A549 (cell line): ENCODE measurements around the gene MYO1E. TPM values are rescaled to one million over a fixed set of nuclear protein-coding genes. Genes with fewer than 3 reads are reported as not detected.

Source experiments
- ATAC-seq, 2 experiments: fragments of 200-7000 bp in 1 of 2; fragments of >200 bp in 1 of 2; cut with Nextera tagmentation in 1 of 2; cut with Tn5 transposase in 1 of 2; 3 replicates each; pipeline versions ENCODE4 v1.8.0 to v1.9.1; 2018 to 2020; ENCODE audit warnings: mild to moderate bottlenecking in 1 of 2, moderate library complexity in 1 of 2
- CTCF ChIA-PET: fragments of 300-600 bp; sonication (Branson Sonifier 250); formaldehyde crosslinking; extraction: SDS; loops from one replicate; lab custom pipeline; 2021; ENCODE audit warnings: antibody characterized with exemption, inconsistent platforms; lab: Yijun Ruan, JAX
- POLR2A ChIA-PET: fragments of 350-600 bp; formaldehyde crosslinking; extraction: SDS; loops from one replicate; lab custom pipeline; 2021; ENCODE audit warnings: antibody characterized with exemption, inconsistent platforms; lab: Yijun Ruan, JAX
- DNase-seq, 2 experiments: peaks; one replicate each; pipeline versions ENCODE4 v3.0.0 to v3.0.0-alpha.2; 2011 to 2016; ENCODE audit warnings: low read depth in 1 of 2, low spot score in 1 of 2
- FAIRE-seq: peaks from 2 replicates; lab custom pipeline; 2011; peaks lifted over from hg19 to GRCh38; lab: Jason Lieb, UNC
- H3K27ac ChIP-seq, 2 experiments: fragments of >200 bp; sonication (Bioruptor Twin); formaldehyde crosslinking; 3 replicates each; pipeline ENCODE4 v1.5.1; 2016 to 2017
- H3K4me1 ChIP-seq: fragments of >200 bp; sonication (Bioruptor Twin); formaldehyde crosslinking; 3 replicates; pipeline ENCODE4 v1.6.1; 2016
- H3K4me2 ChIP-seq: fragments of >200 bp; sonication (Bioruptor Twin); formaldehyde crosslinking; 3 replicates; pipeline ENCODE4 v1.6.1; 2016
- H3K4me3 ChIP-seq: fragments of >200 bp; sonication (Bioruptor Twin); formaldehyde crosslinking; 3 replicates; pipeline ENCODE4 v1.5.1; 2016
- H3K9me3 ChIP-seq: fragments of >200 bp; sonication (Bioruptor Twin); formaldehyde crosslinking; 3 replicates; pipeline ENCODE4 v1.6.1; 2016
- BCL3 ChIP-seq: fragments of >200 bp; sonication (Bioruptor Twin); formaldehyde crosslinking; IDR thresholded peaks from 3 replicates; pipeline ENCODE4 v1.6.1; 2016
- CBX2 ChIP-seq: fragments of 200-600 bp; sonication (generic); IDR thresholded peaks from 2 replicates; pipeline ENCODE4 v1.6.1; 2016; ENCODE audit warnings: low read depth, mild to moderate bottlenecking, borderline replicate concordance
- CBX8 ChIP-seq: fragments of 200-600 bp; sonication (generic); IDR thresholded peaks from 2 replicates; pipeline ENCODE4 v1.6.1; 2016
- CEBPB ChIP-seq, 2 experiments: fragments of >200 bp in 1 of 2; sonication (Bioruptor Twin) in 1 of 2; formaldehyde crosslinking in 1 of 2; IDR thresholded peaks; 2 replicates each; pipeline ENCODE4 v1.6.1; 2012 to 2016
- CHD2 ChIP-seq: fragments of 150-350 bp; IDR thresholded peaks from 2 replicates; pipeline ENCODE4 v1.6.1; 2014; ENCODE audit warnings: low read length; ENCODE audit not compliant: partially characterized antibody
- CHD4 ChIP-seq: fragments of 200-600 bp; sonication (generic); IDR thresholded peaks from 2 replicates; pipeline ENCODE4 v1.6.1; 2016; ENCODE audit warnings: antibody characterized with exemption, mild to moderate bottlenecking, borderline replicate concordance
- EHF ChIP-seq: fragments of 250-450 bp; sonication (Bioruptor Pico); IDR thresholded peaks from 2 replicates; pipeline ENCODE4 v1.5.0; 2020; ENCODE audit warnings: mild to moderate bottlenecking
- ELK1 ChIP-seq: fragments of 150-350 bp; IDR thresholded peaks from 2 replicates; pipeline ENCODE4 v1.6.1; 2014; ENCODE audit warnings: low read depth, mild to moderate bottlenecking, low read length
- EP300 ChIP-seq, 2 experiments: fragments of >200 bp; sonication (Bioruptor Twin); formaldehyde crosslinking; IDR thresholded peaks; 2 replicates in 1 of 2; 3 replicates in 1 of 2; pipeline ENCODE4 v1.6.1; 2016 to 2017
- FOSL2 ChIP-seq, 2 experiments: fragments of 450-650 bp in 1 of 2; fragments of >200 bp in 1 of 2; sonication (Bioruptor Twin) in 1 of 2; formaldehyde crosslinking; IDR thresholded peaks; 2 replicates each; pipeline versions ENCODE4 v1.5.0 to v1.6.1; 2016 to 2020; ENCODE audit warnings: mild to moderate bottlenecking in 1 of 2, moderate library complexity in 1 of 2
- FOXS1 ChIP-seq: fragments of 250-450 bp; sonication (Bioruptor Pico); IDR thresholded peaks from 2 replicates; pipeline ENCODE4 v1.5.0; 2020; ENCODE audit warnings: mild to moderate bottlenecking, moderate library complexity
- GATA3 ChIP-seq: IDR thresholded peaks from 2 replicates; pipeline ENCODE4 v1.6.1; 2012; ENCODE audit warnings: borderline replicate concordance
- HDAC2 ChIP-seq: fragments of 200-600 bp; sonication (generic); IDR thresholded peaks from 2 replicates; pipeline ENCODE4 v1.6.1; 2016
- HES2 ChIP-seq: fragments of >200 bp; sonication (Bioruptor Twin); formaldehyde crosslinking; IDR thresholded peaks from 2 replicates; pipeline ENCODE4 v1.6.1; 2016
- HOXA7 ChIP-seq: fragments of 250-450 bp; sonication (Bioruptor Pico); IDR thresholded peaks from 2 replicates; pipeline ENCODE4 v1.5.0; 2020; ENCODE audit warnings: mild to moderate bottlenecking, moderate library complexity
- HOXB13 ChIP-seq: fragments of 250-450 bp; sonication (Bioruptor Pico); IDR thresholded peaks from 2 replicates; pipeline ENCODE4 v1.5.0; 2020; ENCODE audit warnings: low read depth, mild to moderate bottlenecking, moderate library complexity
- HOXB5 ChIP-seq: fragments of 250-450 bp; sonication (Bioruptor Pico); IDR thresholded peaks from 2 replicates; pipeline ENCODE4 v1.5.0; 2020; ENCODE audit warnings: mild to moderate bottlenecking, moderate library complexity
- JUN ChIP-seq, 2 experiments: fragments of >200 bp; sonication (Bioruptor Twin); formaldehyde crosslinking; IDR thresholded peaks; 2 replicates in 1 of 2; 3 replicates in 1 of 2; pipeline ENCODE4 v1.6.1; 2016 to 2017
- JUNB ChIP-seq: fragments of >200 bp; sonication (Bioruptor Twin); formaldehyde crosslinking; IDR thresholded peaks from 2 replicates; pipeline ENCODE4 v1.6.1; 2016
- MAFK ChIP-seq: fragments of 450-650 bp; IDR thresholded peaks from 2 replicates; pipeline ENCODE4 v1.6.1; 2014; ENCODE audit not compliant: partially characterized antibody
- MAX ChIP-seq: IDR thresholded peaks from 2 replicates; pipeline ENCODE4 v1.6.1; 2012
- MAZ ChIP-seq: fragments of 150-350 bp; IDR thresholded peaks from 2 replicates; pipeline ENCODE4 v1.6.1; 2014; ENCODE audit warnings: antibody characterized with exemption, low read depth, low read length, borderline replicate concordance
- MYC ChIP-seq: IDR thresholded peaks from 2 replicates; pipeline ENCODE4 v1.6.1; 2012; ENCODE audit warnings: mild to moderate bottlenecking, inconsistent platforms, low read length, improper control_type of control experiment, borderline replicate concordance
- POLR2A ChIP-seq: IDR thresholded peaks from 2 replicates; pipeline ENCODE4 v1.6.1; 2012; ENCODE audit warnings: mild to moderate bottlenecking, low read length
- RAD21 ChIP-seq, 2 experiments: fragments of >200 bp in 1 of 2; sonication (Bioruptor Twin) in 1 of 2; formaldehyde crosslinking in 1 of 2; IDR thresholded peaks in 1 of 2; conservative IDR thresholded peaks in 1 of 2; 2 replicates in 1 of 2; 3 replicates in 1 of 2; pipeline ENCODE4 v1.6.1; 2012 to 2018; ENCODE audit warnings: inconsistent platforms in 1 of 2
- RARB ChIP-seq: fragments of 250-450 bp; sonication (Bioruptor Pico); IDR thresholded peaks from 2 replicates; pipeline ENCODE4 v1.8.0; 2021; ENCODE audit warnings: mild to moderate bottlenecking, moderate library complexity
- RCOR1 ChIP-seq: fragments of 150-350 bp; IDR thresholded peaks from 2 replicates; pipeline ENCODE4 v1.6.1; 2014; ENCODE audit warnings: antibody characterized with exemption, low read length, low read depth
- SMC3 ChIP-seq: fragments of >200 bp; sonication (Bioruptor Twin); formaldehyde crosslinking; IDR thresholded peaks from 3 replicates; pipeline ENCODE4 v1.6.1; 2018; ENCODE audit warnings: inconsistent platforms
- TP53 ChIP-seq: fragments of 250-450 bp; sonication (Bioruptor Pico); IDR thresholded peaks from 2 replicates; pipeline ENCODE4 v1.5.0; 2021; ENCODE audit warnings: mild to moderate bottlenecking, moderate library complexity
- USF2 ChIP-seq: fragments of 450-650 bp; IDR thresholded peaks from 2 replicates; pipeline ENCODE4 v1.6.1; 2014; ENCODE audit warnings: antibody characterized with exemption
- ZFP36 ChIP-seq: fragments of 450-650 bp; IDR thresholded peaks from 2 replicates; pipeline ENCODE4 v1.6.1; 2014; ENCODE audit warnings: borderline replicate concordance; ENCODE audit not compliant: partially characterized antibody
- ZNF302 ChIP-seq: fragments of 250-450 bp; sonication (Bioruptor Pico); IDR thresholded peaks from 2 replicates; pipeline ENCODE4 v1.9.0; 2021; ENCODE audit warnings: inconsistent platforms, mild to moderate bottlenecking, moderate library complexity
- WGBS: methylation state at CpG from one replicate; pipeline ENCODE4 v1.1.6; 2017; ENCODE audit errors: missing lambda C conversion rate; 5-methylcytosine and 5-hydroxymethylcytosine counted together
- polyA plus RNA-seq, 4 experiments: library from polyadenylated mRNA; depleted of rRNA in 3 of 4; stranded (reverse); fragments of >200 nt; fragmentation: RNase III in 1 of 4; extraction: RNeasy Plus Mini Kit Qiagen cat#74134 plus additional on column Dnase treatment in 1 of 4; gene quantifications; 2 replicates in 3 of 4; 3 replicates in 1 of 4; pipeline ENCODE4 v1.2.3, GENCODE V29; 2011 to 2017

The MYO1E gene
- polyA plus RNA-seq, 2 of the 4 experiments (the other 2 are of a cell fraction) = 202 to 497 TPM

GRCh38 chr15:59289574-59289973 lies 83.1 kb downstream of the MYO1E start:
- H3K9me3 ChIP-seq = no peaks in the 10 kb centered on the region
- peak overlapping the region; percentile 55 for H3K4me2 ChIP-seq
- no peak for DNase-seq
- TF ChIP-seq RARB (CRISPR knock-in tag) (no peak), HDAC2 (no peak), TP53 (CRISPR knock-in tag) (no peak), EHF (CRISPR knock-in tag) (no peak), MAFK (no peak)
- TF ChIP-seq, all 56 proteins: peak for 0
- ChIA-PET CTCF (interaction anchor here (0.9 to 5.3 kb wide), 3 partner anchors 10 to 71 kb away, joined by 4 to 37 read pairs (median 4); no protein-coding TSS in a partner anchor), POLR2A (interaction anchor here (1.1 kb wide), 1 partner anchor 83 kb away, joined by 3 read pairs; the partner anchor contains the start of gene MYO1E)
- Histone ChIP-seq H3K27ac (peak overlapping the region; percentile 93 to 95), H3K4me1 (peaks cover 89% of the 10 kb centered on the region), H3K4me3 (no peak overlapping the region)
- no peak for FAIRE-seq
- ATAC-seq = no peak

- POLR2A ChIA-PET = interaction anchor here (1.0 to 3.3 kb wide), 6 partner anchors 11 to 89 kb away, joined by 3 to 35 read pairs (median 9); partner anchors contain the start of gene MYO1E
- peak; percentile 91 for ATAC-seq
- TF ChIP-seq TP53 (CRISPR knock-in tag) = no peak
- no peak for TF ChIP-seq CBX8
- peak; percentile 28 for TF ChIP-seq ZFP36
- peak; percentile 98 to 99 for TF ChIP-seq EP300 (IDR thresholded peaks at IDR 0.05)
- TF ChIP-seq POLR2A = peak; percentile 36
- TF ChIP-seq CHD4 = no peak
- TF ChIP-seq MAZ = 0 out of 2 replicates have a peak, but pooled peaks have one; percentile 35
- TF ChIP-seq BCL3 = peak; percentile 95
- TF ChIP-seq JUNB = peak; percentile 96
- TF ChIP-seq RCOR1 = no peak
- peak; percentile 58 for TF ChIP-seq EHF (CRISPR knock-in tag)
- peak; percentile 43 to 81 for TF ChIP-seq RAD21 (conservative IDR thresholded peaks at IDR 0.05 in 1 of 2, IDR thresholded peaks at IDR 0.05 in 1 of 2)
- peak; percentile 86 for TF ChIP-seq MYC
- peak; percentile 95 for TF ChIP-seq MAX
- TF ChIP-seq HOXA7 = peak; percentile 64; the same call in 1 of the 2 replicates
- no peak for TF ChIP-seq CBX2
- no peak for TF ChIP-seq CHD2
- peak; percentile 88; the same call in 1 of the 2 replicates for TF ChIP-seq HOXB13
- TF ChIP-seq USF2 = peak; percentile 84
- TF ChIP-seq HOXB5 (CRISPR knock-in tag) = no peak
- peak; percentile 51; the same call in 1 of the 2 replicates for TF ChIP-seq HES2
- no peak for TF ChIP-seq ZNF302 (CRISPR knock-in tag)
- TF ChIP-seq MAFK = no peak
- peak; percentile 93 for TF ChIP-seq RARB (CRISPR knock-in tag)
- TF ChIP-seq FOXS1 = peak; percentile 43; the same call in 1 of the 2 replicates
- peak; percentile 99 for TF ChIP-seq GATA3
- TF ChIP-seq FOSL2 (IDR thresholded peaks at IDR 0.05) = peak; percentile 91
- peak; percentile 98 for TF ChIP-seq FOSL2 (CRISPR knock-in tag; IDR thresholded peaks at IDR 0.05)
- TF ChIP-seq SMC3 = peak; percentile 70
- TF ChIP-seq CEBPB (IDR thresholded peaks at IDR 0.05) = peak; percentile 90 to 97
- TF ChIP-seq HDAC2 = no peak
- TF ChIP-seq ELK1 = no peak
- TF ChIP-seq JUN (IDR thresholded peaks at IDR 0.05) = peak; percentile 97 to 99; a peak in 4 of 5 replicates
These were observed 88.8 kb downstream of the MYO1E start for GRCh38 chr15:59283717-59284391.

More at GRCh38 chr15:59283717-59284391, 88.8 kb downstream of the MYO1E start:
- Histone ChIP-seq H3K4me3 (0 out of 3 replicates have a peak overlapping the region, but pooled peaks have one; percentile 8), H3K4me2 (peak overlapping the region; percentile 73), H3K9me3 (no peaks in the 10 kb centered on the region), H3K27ac (peak overlapping the region; percentile 93), H3K4me1 (peaks cover 84% of the 10 kb centered on the region)
- WGBS = under 1% methylated on average over 7 of the region's 7 CpGs
- CTCF ChIA-PET = interaction anchor here (0.6 to 5.4 kb wide), 13 partner anchors 10 to 439 kb away, joined by 3 to 35 read pairs (median 5); no protein-coding TSS in a partner anchor
- peak; percentile 99 for FAIRE-seq
- peak; percentile 99 for DNase-seq
